CD14-positive monocyte (primary cell): ENCODE results near the gene SMIM11. TPM values are rescaled to one million over a fixed set of nuclear protein-coding genes. Genes with fewer than 3 reads are reported as not detected.
"Not testable (repeated sequence)": the region's sequence is repeated elsewhere in the genome, so short reads cannot be mapped to it uniquely, and the experiment has no call there.

ENCODE experiments used
- DNase-seq, 3 donors: peaks; one replicate each; pipeline ENCODE4 v3.0.0-alpha.2; 2011 to 2022
- H2AFZ ChIP-seq: 2 replicates; pipeline ENCODE4 v1.6.0; 2012; ENCODE audit warnings: mild to moderate bottlenecking, low read depth, low read length, inconsistent platforms; ENCODE audit not compliant: insufficient read depth, poor library complexity, severe bottlenecking
- H3K27ac ChIP-seq, 2 donors: 1 replicate in 1 of 2; 2 replicates in 1 of 2; pipeline ENCODE4 v1.5.1; 2012 to 2013; ENCODE audit warnings: low read length in 2 of 2, control low read depth in 1 of 2, inconsistent platforms in 1 of 2, low read depth in 1 of 2, mild to moderate bottlenecking in 1 of 2
- H3K27me3 ChIP-seq, 2 donors: one replicate each; pipeline versions ENCODE4 v1.6.0 to v1.6.1; 2011 to 2013; ENCODE audit warnings: low read length in 2 of 2; ENCODE audit not compliant: control insufficient read depth in 2 of 2, insufficient read depth in 2 of 2
- H3K36me3 ChIP-seq, 2 donors: replicated peaks in 1 of 2; 1 replicate in 1 of 2; 2 replicates in 1 of 2; pipeline versions ENCODE4 v1.5.1 to v1.6.1; 2012 to 2013; ENCODE audit warnings: low read length in 2 of 2, control low read depth in 1 of 2, inconsistent platforms in 1 of 2, mild to moderate bottlenecking in 1 of 2; ENCODE audit not compliant: insufficient read depth in 2 of 2, control insufficient read depth in 1 of 2
- H3K4me1 ChIP-seq, 2 donors: 1 replicate in 1 of 2; 2 replicates in 1 of 2; pipeline versions ENCODE4 v1.5.1 to v1.6.1; 2012 to 2013; ENCODE audit warnings: low read length in 2 of 2, control low read depth in 1 of 2, inconsistent platforms in 1 of 2, mild to moderate bottlenecking in 1 of 2, moderate library complexity in 1 of 2; ENCODE audit not compliant: insufficient read depth in 2 of 2, control insufficient read depth in 1 of 2
- H3K4me2 ChIP-seq: replicated peaks from 2 replicates; pipeline ENCODE3; 2012; ENCODE audit warnings: low read length, moderate library complexity, mild to moderate bottlenecking; ENCODE audit not compliant: poor library complexity, severe bottlenecking; ENCODE audit errors: extremely low read depth
- H3K4me3 ChIP-seq, 3 experiments: fragments of 200-600 bp in 1 of 3; sonication (generic) in 1 of 3; replicated peaks in 1 of 3; 1 replicate in 2 of 3; 2 replicates in 1 of 3; pipeline ENCODE4 v1.5.1; 2011 to 2013; ENCODE audit warnings: low read length in 3 of 3, mild to moderate bottlenecking in 3 of 3, control low read depth in 2 of 3, low read depth in 2 of 3, inconsistent platforms in 1 of 3, moderate library complexity in 1 of 3
- H3K79me2 ChIP-seq: 2 replicates; pipeline ENCODE4 v1.6.0; 2012; ENCODE audit warnings: mild to moderate bottlenecking, control low read depth, inconsistent platforms, low read length, moderate library complexity; ENCODE audit not compliant: insufficient read depth
- H3K9ac ChIP-seq: 2 replicates; pipeline ENCODE4 v1.6.0; 2017; ENCODE audit warnings: low read length, mild to moderate bottlenecking; ENCODE audit not compliant: insufficient read depth, poor library complexity, severe bottlenecking
- H3K9me3 ChIP-seq, 2 donors: replicated peaks in 1 of 2; 1 replicate in 1 of 2; 2 replicates in 1 of 2; pipeline versions ENCODE4 v1.5.1 to v1.6.1; 2012 to 2013; ENCODE audit warnings: low read length in 2 of 2, control low read depth in 1 of 2; ENCODE audit not compliant: control insufficient read depth in 1 of 2, insufficient read depth in 1 of 2
- H4K20me1 ChIP-seq: 2 replicates; pipeline ENCODE4 v1.6.0; 2012; ENCODE audit warnings: mild to moderate bottlenecking, low read length, control low read depth, moderate library complexity; ENCODE audit not compliant: insufficient read depth
- H3K27ac Mint-ChIP-seq, 7 donors: one replicate each; pipeline ENCODE4 v1.8.0; 2020; ENCODE audit warnings: mild to moderate bottlenecking in 7 of 7, mixed read lengths in 7 of 7, moderate library complexity in 6 of 7, inconsistent platforms in 2 of 7
- H3K27me3 Mint-ChIP-seq, 3 donors: one replicate each; pipeline ENCODE4 v1.8.0; 2021 to 2022; ENCODE audit warnings: low read depth in 3 of 3, mild to moderate bottlenecking in 3 of 3, mixed read lengths in 3 of 3, moderate library complexity in 3 of 3, inconsistent platforms in 1 of 3
- H3K36me3 Mint-ChIP-seq, 2 donors: one replicate each; pipeline ENCODE4 v1.8.0; 2020; ENCODE audit warnings: mixed read lengths in 2 of 2, inconsistent platforms in 1 of 2, mild to moderate bottlenecking in 1 of 2
- H3K4me1 Mint-ChIP-seq: one replicate; pipeline ENCODE4 v1.8.0; 2020; ENCODE audit warnings: mild to moderate bottlenecking, mixed read lengths
- H3K4me3 Mint-ChIP-seq, 2 donors: one replicate each; pipeline ENCODE4 v1.8.0; 2020; ENCODE audit warnings: mild to moderate bottlenecking in 2 of 2, mixed read lengths in 2 of 2, moderate library complexity in 1 of 2
- H3K9me3 Mint-ChIP-seq, 7 donors: one replicate each; pipeline ENCODE4 v1.8.0; 2020 to 2022; ENCODE audit warnings: mixed read lengths in 7 of 7, mild to moderate bottlenecking in 6 of 7, moderate library complexity in 6 of 7, inconsistent platforms in 2 of 7
- WGBS: methylation state at CpG from one replicate; pipeline ENCODE4 v1.1.5; 2013; ENCODE audit warnings: missing lambda C conversion rate; ENCODE audit not compliant: insufficient coverage; 5-methylcytosine and 5-hydroxymethylcytosine counted together
- intact Hi-C, 2 donors: fragments of 100-400 bp; cut with micrococcal nuclease; formaldehyde crosslinking; loops; one replicate each; pipeline versions ENCODE4 v1.15.0 to v1.15.1; 2023
- polyA plus RNA-seq, 3 donors: library from polyadenylated mRNA; depleted of rRNA in 1 of 3; unstranded in 2 of 3; stranded (reverse) in 1 of 3; fragments of 300-500 nt in 2 of 3; fragments of >200 nt in 1 of 3; fragmentation: Illumina TruSeq in 2 of 3; gene quantifications; 1 replicate in 2 of 3; 2 replicates in 1 of 3; pipeline ENCODE4 v1.2.3, GENCODE V29; 2012 to 2021

The SMIM11 gene
- polyA plus RNA-seq, 3 donors = 1.8 to 10.7 (median 4.0) TPM

GRCh38 chr21:34407294-34407693, 32.0 kb downstream of the SMIM11 start:
- H2AFZ ChIP-seq, H3K27me3 Mint-ChIP-seq, H3K4me1 ChIP-seq, H3K27me3 ChIP-seq, DNase-seq, H3K9me3 ChIP-seq, H3K4me1 Mint-ChIP-seq, H3K36me3 Mint-ChIP-seq, intact Hi-C loops, H3K4me2 ChIP-seq, H3K9me3 Mint-ChIP-seq, H3K4me3 Mint-ChIP-seq, H3K36me3 ChIP-seq, H3K27ac Mint-ChIP-seq, H3K79me2 ChIP-seq, H3K4me3 ChIP-seq, H3K9ac ChIP-seq, H4K20me1 ChIP-seq, H3K27ac ChIP-seq: not testable (repeated sequence)
- no CpG with 5 or more reads among the region's 9 CpGs for WGBS

DNA sequence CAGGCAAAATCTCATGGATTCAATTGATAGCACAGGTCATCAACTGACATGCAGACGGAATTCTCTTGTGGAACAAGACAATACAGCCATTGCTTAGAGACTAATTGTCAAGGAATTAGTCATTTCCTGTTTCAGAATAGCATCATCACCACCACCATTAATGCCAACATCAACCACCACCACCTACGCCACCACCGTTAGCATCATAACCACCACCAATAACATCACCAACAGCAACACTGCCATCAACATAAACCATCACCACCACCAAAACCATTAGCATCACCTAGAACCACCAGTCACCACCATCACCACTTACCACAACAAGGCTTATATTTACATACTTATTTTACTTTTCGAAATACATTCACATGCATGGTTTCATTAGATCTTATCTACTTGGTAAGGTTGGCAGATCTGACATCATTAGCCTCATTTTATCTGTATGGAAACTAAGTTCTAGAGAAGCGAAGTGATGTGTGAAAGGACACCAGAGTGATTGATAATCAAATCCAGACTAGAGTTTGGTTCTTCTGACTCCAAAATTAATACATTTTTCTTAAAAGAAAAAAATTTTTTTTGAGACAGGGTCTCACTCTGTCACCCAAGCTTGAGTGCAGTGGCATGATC, 42.3 kb downstream of the SMIM11 start:
- H3K27me3 ChIP-seq, H3K4me3 Mint-ChIP-seq, H3K79me2 ChIP-seq, H3K9me3 Mint-ChIP-seq, H2AFZ ChIP-seq, H3K4me1 ChIP-seq, H3K4me2 ChIP-seq, H3K27ac Mint-ChIP-seq, H3K27me3 Mint-ChIP-seq, intact Hi-C loops, H3K4me3 ChIP-seq, H3K9ac ChIP-seq, H3K4me1 Mint-ChIP-seq, H3K36me3 ChIP-seq, H3K27ac ChIP-seq, H3K36me3 Mint-ChIP-seq, H4K20me1 ChIP-seq, H3K9me3 ChIP-seq, DNase-seq: not testable (repeated sequence)
- no CpG with 5 or more reads among the region's 5 CpGs for WGBS

DNA sequence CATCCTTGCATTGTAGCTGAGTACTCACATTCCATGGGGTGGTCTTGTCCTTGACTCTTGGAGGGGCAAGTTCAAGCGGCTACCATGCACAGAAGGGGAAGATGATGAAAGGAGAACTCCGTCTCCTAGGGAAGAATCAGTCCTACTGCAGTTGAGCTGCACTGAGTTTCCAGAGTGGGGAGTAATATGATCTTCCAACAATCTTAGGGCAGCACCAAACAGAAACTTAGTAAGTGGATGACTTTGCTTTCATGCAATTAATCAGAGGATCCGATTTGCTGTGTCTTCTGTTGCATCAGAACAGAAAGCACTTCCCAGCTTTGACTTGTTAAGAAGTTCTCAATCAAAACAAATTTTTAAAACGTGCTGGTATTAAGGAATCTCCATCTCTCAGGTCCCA, 48.5 kb downstream of the SMIM11 start, which contains the start of gene SMIM34:
SMIM34 (minus strand) TSS at position 147 of the 400 bp plus-strand sequence; CDS start at position 35, 112 bp downstream.
- H3K27ac Mint-ChIP-seq, H3K4me1 Mint-ChIP-seq, intact Hi-C loops, H3K9ac ChIP-seq, H3K36me3 Mint-ChIP-seq, H3K9me3 ChIP-seq, H3K4me3 ChIP-seq, H3K4me2 ChIP-seq, H4K20me1 ChIP-seq, H3K79me2 ChIP-seq, H3K27me3 Mint-ChIP-seq, H3K27ac ChIP-seq, H3K9me3 Mint-ChIP-seq, DNase-seq, H3K4me3 Mint-ChIP-seq, H3K36me3 ChIP-seq, H3K27me3 ChIP-seq, H3K4me1 ChIP-seq, H2AFZ ChIP-seq: not testable (repeated sequence)
- no CpG with 5 or more reads among the region's 4 CpGs for WGBS

DNA sequence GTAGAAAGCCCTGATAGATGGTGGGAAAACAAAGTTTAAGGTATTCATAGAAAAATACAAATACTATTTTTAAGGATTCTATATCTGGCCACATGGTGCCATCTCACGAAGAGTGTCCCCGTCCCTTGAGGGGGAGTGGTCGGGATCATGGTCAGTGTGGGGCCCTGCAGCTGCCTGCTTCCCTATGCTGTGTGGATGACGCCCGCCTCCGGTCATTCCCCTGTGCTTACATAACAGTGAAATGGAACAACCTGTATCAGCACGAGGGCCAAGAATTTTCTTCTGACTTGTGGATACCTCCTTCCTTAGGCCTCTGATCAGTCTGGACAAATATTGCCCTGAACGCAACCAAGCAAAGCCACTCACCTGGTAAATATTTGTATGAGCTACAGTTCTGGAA, 52.0 kb downstream of the SMIM11 start:
- H3K4me3 ChIP-seq, H3K4me2 ChIP-seq, H3K4me1 ChIP-seq, H3K79me2 ChIP-seq, H3K27ac Mint-ChIP-seq, H3K27me3 Mint-ChIP-seq, H3K27ac ChIP-seq, H3K4me1 Mint-ChIP-seq, H4K20me1 ChIP-seq, H3K36me3 ChIP-seq, H3K9me3 Mint-ChIP-seq, H3K9ac ChIP-seq, H3K9me3 ChIP-seq, H3K27me3 ChIP-seq, intact Hi-C loops, H3K4me3 Mint-ChIP-seq, H3K36me3 Mint-ChIP-seq, DNase-seq, H2AFZ ChIP-seq: not testable (repeated sequence)
- no CpG with 5 or more reads among the region's 8 CpGs for WGBS
